ENCODE measurements around the gene BRD7. TPM values are rescaled to one million over a fixed set of nuclear protein-coding genes. Genes with fewer than 3 reads are reported as not detected.

BRD7 gene
- total and polyA plus RNA-seq, 2 donors (not counting 3 experiments of a cell fraction or from before 2014, with no cell fraction given), result 17.1 to 69.1 TPM

GRCh38 chr16:50314665-50315064 lies 54.1 kb downstream of the BRD7 start:
- H3K27me3 ChIP-seq (ENCODE audit: control insufficient read depth in 2 of 2, insufficient read depth in 2 of 2, low read length in 2 of 2), result no peaks in the 10 kb centered on the region
- H2AFZ ChIP-seq (ENCODE audit: low read depth, low read length), result no peak overlapping the region
- intact Hi-C loops (cut with micrococcal nuclease) (no loop called here), dilution Hi-C loops (cut with MboI; ENCODE audit: extremely low pct_ligation_motif_present, low sequenced_read_pairs) (no loop called here)
- no peak overlapping the region for H3K9ac ChIP-seq (replicated peaks; ENCODE audit: extremely low read depth, insufficient read depth, low read length)
- TF ChIP-seq FOS (IDR thresholded peaks at IDR 0.05; ENCODE audit: borderline replicate concordance, insufficient read depth, low read length) (no peak), JUN (IDR thresholded peaks at IDR 0.05; ENCODE audit: borderline replicate concordance, insufficient read depth, insufficient read length, low read depth) (no peak), MAX (IDR thresholded peaks at IDR 0.05; ENCODE audit: insufficient read depth, insufficient read length) (no peak), CTCF (IDR thresholded peaks at IDR 0.05; ENCODE audit: extremely low read depth in 1 of 2, insufficient read depth in 1 of 2, low read depth in 1 of 2, low read length in 2 of 2) (no peak), POLR2A (IDR thresholded peaks at IDR 0.05; ENCODE audit: low read depth, low read length) (no peak), EZH2 (IDR thresholded peaks at IDR 0.05; ENCODE audit: borderline replicate concordance, low read depth, low read length, severe bottlenecking) (no peak), POLR2AphosphoS5 (IDR thresholded peaks at IDR 0.05; ENCODE audit: insufficient read depth, low read depth, low read length) (no peak), GATA2 (IDR thresholded peaks at IDR 0.05; ENCODE audit: insufficient read depth, insufficient read length, low read depth, low read length) (no peak), MYC (IDR thresholded peaks at IDR 0.05; ENCODE audit: low read depth, low read length) (no peak)
- no peak overlapping the region for H3K4me2 ChIP-seq (ENCODE audit: insufficient read depth, low read length)
- FAIRE-seq (peak; percentile 8), DNase-seq (ENCODE audit: low read depth, low spot score) (no peak)
- peaks cover 12% of the 10 kb centered on the region for H3K4me1 ChIP-seq (ENCODE audit: control insufficient read depth, extremely low read depth, insufficient read depth, low read length)
- H4K20me1 ChIP-seq (replicated peaks; ENCODE audit: control insufficient read depth, extremely low read depth, insufficient read depth, low read length), result no peaks in the 10 kb centered on the region
- H3K9me1 ChIP-seq (replicated peaks; ENCODE audit: control insufficient read depth, extremely low read depth, insufficient read depth, low read length), result no peaks in the 10 kb centered on the region
- ChIA-PET POLR2A (no interaction called here), CTCF (interaction anchor here (0.9 to 3.1 kb wide), 3 partner anchors 15 to 289 kb away, joined by 3 to 15 read pairs (median 3); partner anchors contain the start of gene CNEP1R1)
- peaks cover 13% of the 10 kb centered on the region in 2 experiments for H3K36me3 ChIP-seq (ENCODE audit: control insufficient read depth in 2 of 2, extremely low read depth in 1 of 2, insufficient read depth in 2 of 2, low read length in 2 of 2)
- H3K79me2 ChIP-seq (ENCODE audit: control insufficient read depth, insufficient read depth, low read length), result no peaks in the 10 kb centered on the region
- no peaks in the 10 kb centered on the region for H3K9me3 ChIP-seq (replicated peaks; ENCODE audit: control insufficient read depth, insufficient read depth, low read length)
- H3K27ac ChIP-seq (ENCODE audit: insufficient read depth, low read depth, low read length), result no peak overlapping the region
- no TSS peak for BruUV-seq (replicated peaks)
- H3K4me3 ChIP-seq (replicated peaks in 1 of 3; ENCODE audit: insufficient read depth in 1 of 3, low read depth in 1 of 3, low read length in 3 of 3), result no peak overlapping the region
